ENCODE data around the gene NRP2.

Gene NRP2

GRCh38 chr2:205686056-205686782 is 3.9 kb downstream of the NRP2 start:
- FAIRE-seq, result no peak
- no peak for DNase-seq (ENCODE audit: insufficient read length, low spot score)

- FAIRE-seq, result no peak
- no peak for DNase-seq (ENCODE audit: insufficient read length, low spot score)
These were observed 4.7 kb downstream of the NRP2 start for GRCh38 chr2:205686783-205687640.

- FAIRE-seq, result no peak
- DNase-seq (ENCODE audit: insufficient read length, low spot score), result no peak
These were observed 5.3 kb downstream of the NRP2 start for GRCh38 chr2:205687641-205687956.

- DNase-seq (ENCODE audit: insufficient read length, low spot score) (no peak), FAIRE-seq (no peak)
These were observed 6.3 kb downstream of the NRP2 start for GRCh38 chr2:205688417-205689200.

- FAIRE-seq, result no peak
- no peak for DNase-seq (ENCODE audit: insufficient read length, low spot score)
These were observed 7.5 kb downstream of the NRP2 start for GRCh38 chr2:205689820-205690219.

- no peak for DNase-seq (ENCODE audit: insufficient read length, low spot score)
- no peak for FAIRE-seq
These were observed 9.8 kb downstream of the NRP2 start for GRCh38 chr2:205692104-205692503.

GRCh38 chr2:205694256-205694655 is 12.0 kb downstream of the NRP2 start:
- DNase-seq (ENCODE audit: insufficient read length, low spot score) (no peak), FAIRE-seq (no peak)

GRCh38 chr2:205695460-205695991 is 13.2 kb downstream of the NRP2 start:
- FAIRE-seq (no peak), DNase-seq (ENCODE audit: insufficient read length, low spot score) (no peak)

GRCh38 chr2:205696331-205696926 is 14.1 kb downstream of the NRP2 start:
- DNase-seq (ENCODE audit: insufficient read length, low spot score) (no peak), FAIRE-seq (no peak)

GRCh38 chr2:205696927-205697441 is 14.7 kb downstream of the NRP2 start:
- FAIRE-seq, result no peak
- no peak for DNase-seq (ENCODE audit: insufficient read length, low spot score)

- no peak for DNase-seq (ENCODE audit: insufficient read length, low spot score)
- no peak for FAIRE-seq
These were observed 16.3 kb downstream of the NRP2 start for GRCh38 chr2:205698286-205699268.

GRCh38 chr2:205699515-205700289 is 17.4 kb downstream of the NRP2 start:
- DNase-seq (ENCODE audit: insufficient read length, low spot score) (no peak), FAIRE-seq (no peak)

GRCh38 chr2:205700331-205701132 is 18.2 kb downstream of the NRP2 start:
- FAIRE-seq, result no peak

GRCh38 chr2:205701509-205701908 is 19.2 kb downstream of the NRP2 start:
- DNase-seq (ENCODE audit: insufficient read length, low spot score) (no peak), FAIRE-seq (no peak)

More at GRCh38 chr2:205700331-205701132, 18.2 kb downstream of the NRP2 start:
- no peak for DNase-seq (ENCODE audit: insufficient read length, low spot score)

- DNase-seq (ENCODE audit: insufficient read length, low spot score) (no peak), FAIRE-seq (no peak)
These were observed 20.3 kb downstream of the NRP2 start for GRCh38 chr2:205702576-205702975.

GRCh38 chr2:205703471-205704126 is 21.3 kb downstream of the NRP2 start:
- no peak for FAIRE-seq

GRCh38 chr2:205704127-205704741 is 21.9 kb downstream of the NRP2 start:
- FAIRE-seq, result no peak
- DNase-seq (ENCODE audit: insufficient read length, low spot score), result no peak

More at GRCh38 chr2:205703471-205704126, 21.3 kb downstream of the NRP2 start:
- no peak for DNase-seq (ENCODE audit: insufficient read length, low spot score)
